ENCODE results near the gene PAAF1.
A peak's percentile ranks its signal among the peaks of the same experiment; 100 is the strongest.

Gene PAAF1

DNA sequence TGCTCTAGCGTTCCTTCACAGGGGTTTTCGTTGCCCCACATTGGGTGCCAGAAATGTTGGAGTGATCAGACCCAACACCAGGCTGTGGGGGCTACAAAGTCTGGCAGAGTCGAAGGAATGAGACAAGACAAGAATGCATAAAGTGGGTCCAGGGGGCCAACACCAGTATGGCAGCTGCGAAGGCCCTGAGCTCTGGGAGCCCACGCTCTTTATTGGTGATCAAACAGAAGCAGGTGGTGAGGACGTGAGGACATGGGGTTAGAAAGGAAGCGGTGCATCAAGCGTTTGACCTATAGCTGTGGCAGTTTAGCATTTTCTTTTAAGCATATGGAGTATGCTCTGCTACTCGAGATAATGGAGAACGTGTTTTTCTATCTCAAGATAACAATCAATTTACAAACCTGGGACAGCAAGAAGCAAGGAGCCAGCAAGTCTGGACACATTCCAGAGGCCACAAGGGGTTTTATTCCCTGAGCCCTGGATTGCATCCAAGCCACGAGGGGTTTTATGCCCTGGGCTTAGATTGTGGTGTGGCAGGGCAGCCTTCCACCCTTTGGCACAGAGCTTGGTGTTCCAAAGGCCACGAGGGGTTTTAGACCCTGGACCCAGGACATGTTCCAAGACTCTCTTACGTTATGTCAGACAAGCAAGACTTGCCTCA lies 70.1 kb downstream of the PAAF1 start:
- peak; percentile 48 for DNase-seq

DNA sequence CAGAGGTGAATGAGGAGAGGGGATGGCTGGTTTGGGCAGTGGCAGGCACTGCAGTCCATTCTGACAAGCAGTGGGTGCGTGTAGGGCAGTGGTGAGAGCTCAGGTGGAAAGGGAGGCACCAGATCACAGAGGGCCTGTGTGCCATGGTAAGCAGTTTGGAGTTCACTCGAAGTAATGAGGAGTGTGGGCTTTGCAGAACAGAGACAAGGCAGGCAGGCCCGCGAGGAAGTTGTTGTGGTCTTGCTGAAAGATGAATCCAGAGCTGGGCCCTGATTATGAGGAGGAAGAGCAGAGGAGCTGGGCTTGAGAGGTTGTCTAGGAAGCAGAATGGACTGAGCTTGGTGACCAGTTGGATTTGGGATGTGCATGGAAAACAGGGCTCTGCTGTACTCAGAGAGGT lies 72.4 kb downstream of the PAAF1 start:
- no peak for DNase-seq

DNA sequence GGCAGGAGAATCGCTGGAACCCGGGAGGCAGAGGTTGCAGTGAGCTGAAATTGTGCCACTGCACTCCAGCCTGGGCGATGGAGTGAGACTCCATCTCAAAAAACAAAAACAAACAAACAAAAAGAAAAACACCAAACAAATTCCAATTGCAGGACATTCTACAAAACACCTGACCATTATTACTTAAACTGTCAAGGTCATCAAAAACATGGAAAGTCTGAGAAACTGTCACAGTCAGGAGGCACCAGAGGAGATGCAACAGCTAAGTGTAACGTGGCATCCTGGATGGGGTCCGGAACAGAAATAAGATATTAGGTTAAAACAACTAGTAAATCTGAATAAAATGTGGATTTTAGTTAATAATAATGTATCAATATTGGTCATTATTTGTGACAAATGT lies 73.1 kb downstream of the PAAF1 start:
- DNase-seq = no peak

DNA sequence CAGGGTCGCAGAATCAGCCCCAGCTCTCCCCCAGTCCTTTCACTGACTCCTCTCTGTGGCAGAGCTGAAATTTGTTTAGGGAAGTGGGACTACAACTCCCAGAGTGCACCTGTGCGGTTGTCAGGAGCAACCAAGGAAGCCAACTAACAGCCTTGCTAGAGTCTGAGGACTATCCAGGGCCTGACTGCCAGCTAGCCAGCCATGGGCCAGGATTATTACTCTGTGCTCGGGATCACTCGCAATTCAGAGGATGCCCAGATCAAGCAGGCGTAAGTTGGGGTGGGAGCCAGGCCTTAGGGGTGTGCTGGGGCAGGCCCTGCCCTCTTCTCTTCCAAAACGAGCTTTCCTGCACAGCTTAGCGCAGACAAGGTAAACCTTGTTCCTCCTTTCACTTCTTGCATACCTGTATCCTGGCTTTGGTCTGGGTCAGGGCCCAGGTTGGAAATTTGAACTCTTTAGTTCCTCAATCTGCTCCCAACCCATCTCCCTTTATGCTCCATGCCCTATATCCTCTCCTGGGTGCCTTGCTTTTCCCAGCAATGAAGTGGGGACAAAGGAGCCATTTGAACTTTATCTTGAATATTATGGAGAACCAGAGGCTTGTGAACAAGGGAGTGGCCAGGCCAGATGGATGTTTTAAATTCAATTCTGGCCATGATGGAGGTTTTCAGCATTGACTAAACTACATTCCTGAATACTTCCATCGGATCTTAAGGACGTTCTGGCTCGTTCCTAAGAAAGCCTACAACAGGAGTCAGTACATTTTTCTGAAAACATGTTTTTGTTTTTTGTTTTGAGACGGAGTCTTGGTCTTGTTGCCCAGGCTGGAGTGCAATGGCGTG lies 74.3 kb downstream of the PAAF1 start, which contains the start of gene DNAJB13:
TSS of gene DNAJB13 (plus strand) at position 158 of the 842 bp plus-strand sequence. CDS start at position 202, 44 bp downstream.
- peak; percentile 47 for DNase-seq

DNA sequence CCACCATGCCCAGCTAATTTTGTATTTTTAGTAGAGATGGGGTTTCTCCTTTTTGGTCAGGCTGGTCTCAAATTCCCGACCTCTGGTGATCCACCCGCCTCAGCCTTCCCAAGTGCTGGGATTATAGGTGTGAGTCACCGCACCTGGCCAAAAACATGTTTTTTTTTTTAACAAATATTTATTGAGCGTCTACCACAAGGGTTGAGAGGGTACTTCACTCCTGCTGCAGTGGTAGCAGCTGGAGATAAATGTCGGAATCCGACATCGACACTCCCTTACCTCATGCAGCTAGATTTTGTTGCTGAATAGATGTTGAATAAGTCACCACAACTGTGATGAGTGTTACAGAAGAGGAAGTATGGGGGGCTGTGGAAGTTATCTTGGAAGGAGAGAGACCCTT lies 75.0 kb downstream of the PAAF1 start:
- peak; percentile 93 for DNase-seq

DNA sequence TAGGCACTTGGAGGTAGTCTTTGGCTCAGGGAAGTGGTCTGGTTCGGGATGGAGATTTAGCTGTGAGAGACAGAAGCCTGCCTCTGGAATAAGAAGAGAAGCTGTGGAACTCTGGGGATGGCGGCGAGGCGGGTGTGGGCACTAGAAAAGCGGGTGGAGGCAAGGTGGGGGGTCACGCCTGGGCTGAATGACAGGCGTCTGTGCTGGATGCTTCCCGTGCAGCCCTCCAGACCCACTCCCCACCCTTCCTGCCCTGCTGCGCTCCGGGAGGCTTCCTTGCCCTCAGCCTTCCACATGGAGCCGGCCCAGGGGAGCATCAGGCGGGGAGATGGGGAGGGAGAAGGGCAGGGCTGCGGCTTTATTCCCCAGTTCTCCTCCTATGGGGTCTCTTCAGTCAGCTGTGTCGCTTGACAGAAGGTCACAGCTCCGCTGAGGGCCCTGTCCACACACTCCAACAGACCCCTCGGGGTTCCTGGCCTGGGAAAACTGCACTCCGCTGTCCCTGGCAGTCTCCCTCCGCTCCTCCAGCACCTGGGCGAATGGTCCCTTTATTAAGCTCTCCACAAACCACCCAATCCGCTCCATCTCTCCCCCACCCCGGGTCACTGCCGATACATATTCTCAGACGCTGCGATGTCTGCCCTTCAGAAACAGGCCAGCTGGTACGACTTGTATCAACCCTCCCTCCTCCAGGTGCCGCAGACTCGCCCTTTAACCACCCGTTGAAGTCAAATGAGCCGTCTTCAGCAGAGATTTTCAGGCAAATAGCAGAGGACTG lies 80.3 kb downstream of the PAAF1 start:
- DNase-seq = peak; percentile 67

DNA sequence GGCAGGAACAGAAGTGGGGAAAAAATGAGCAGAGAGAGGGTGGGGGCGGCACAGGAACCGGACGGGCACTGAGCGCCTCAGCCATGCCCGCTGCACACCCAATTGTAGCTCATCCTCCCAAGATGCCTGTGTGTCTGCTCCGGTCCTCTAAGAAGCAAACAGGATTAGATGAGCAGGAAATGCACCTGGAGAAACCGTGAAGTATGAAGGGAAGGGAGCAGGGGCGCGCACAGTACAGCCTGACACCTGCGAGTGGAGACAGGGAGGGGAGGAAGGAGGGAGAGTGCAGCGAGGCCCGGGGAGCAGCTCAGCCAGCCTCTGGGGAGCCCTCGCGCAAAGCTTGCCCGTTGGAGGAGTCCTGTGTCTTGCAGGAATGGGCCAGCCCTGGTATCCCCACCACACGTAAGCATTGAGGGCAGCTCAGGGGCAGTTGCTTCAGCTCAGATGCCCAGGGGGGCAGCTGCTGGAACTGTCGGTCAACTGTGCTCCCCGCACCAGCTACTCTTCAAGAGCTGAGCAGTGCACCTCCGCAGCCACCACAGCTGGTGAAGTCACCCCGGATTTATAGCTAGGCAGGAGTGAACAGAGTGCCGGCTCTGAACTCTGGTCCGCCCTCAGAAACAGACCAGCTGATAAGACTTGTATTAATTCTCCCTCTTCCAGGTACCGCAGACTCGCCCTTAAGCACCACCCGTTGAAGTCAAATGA lies 81.0 kb downstream of the PAAF1 start:
- peak; percentile 57 for DNase-seq

DNA sequence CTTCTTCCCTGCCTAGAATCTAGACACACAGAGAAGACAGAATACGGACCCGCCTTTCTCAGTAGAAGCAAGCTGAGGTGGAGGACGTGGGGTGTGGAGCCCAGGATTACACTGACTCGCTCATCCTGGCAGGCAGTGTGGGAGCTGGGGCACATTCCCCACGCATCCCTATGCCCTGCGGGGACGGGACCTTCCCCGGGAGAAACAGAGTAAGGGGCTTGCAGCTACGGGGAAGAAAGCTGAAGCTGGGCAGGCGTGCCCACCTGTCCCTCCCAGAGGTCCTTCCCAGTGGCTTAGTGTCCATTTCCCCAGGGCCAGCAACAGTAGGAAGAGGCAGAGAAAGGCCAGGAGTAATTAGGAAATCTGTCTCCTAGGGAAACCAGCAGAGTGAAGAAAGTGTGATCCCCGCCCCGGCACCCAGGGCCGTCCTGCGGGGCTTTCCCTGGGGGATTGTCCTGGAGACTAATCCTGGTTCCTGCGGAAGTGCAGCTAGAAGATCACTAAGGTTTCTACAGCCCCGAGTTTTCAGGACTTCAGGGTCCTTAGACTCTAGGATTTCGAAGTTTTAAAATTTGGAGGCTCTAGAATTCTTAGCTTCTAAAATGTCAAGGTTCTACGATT lies 81.8 kb downstream of the PAAF1 start:
- no peak for DNase-seq

- DNase-seq = no peak
Measured at GRCh38 chr11:73961321-73961720, 84.5 kb downstream of the PAAF1 start.

DNA sequence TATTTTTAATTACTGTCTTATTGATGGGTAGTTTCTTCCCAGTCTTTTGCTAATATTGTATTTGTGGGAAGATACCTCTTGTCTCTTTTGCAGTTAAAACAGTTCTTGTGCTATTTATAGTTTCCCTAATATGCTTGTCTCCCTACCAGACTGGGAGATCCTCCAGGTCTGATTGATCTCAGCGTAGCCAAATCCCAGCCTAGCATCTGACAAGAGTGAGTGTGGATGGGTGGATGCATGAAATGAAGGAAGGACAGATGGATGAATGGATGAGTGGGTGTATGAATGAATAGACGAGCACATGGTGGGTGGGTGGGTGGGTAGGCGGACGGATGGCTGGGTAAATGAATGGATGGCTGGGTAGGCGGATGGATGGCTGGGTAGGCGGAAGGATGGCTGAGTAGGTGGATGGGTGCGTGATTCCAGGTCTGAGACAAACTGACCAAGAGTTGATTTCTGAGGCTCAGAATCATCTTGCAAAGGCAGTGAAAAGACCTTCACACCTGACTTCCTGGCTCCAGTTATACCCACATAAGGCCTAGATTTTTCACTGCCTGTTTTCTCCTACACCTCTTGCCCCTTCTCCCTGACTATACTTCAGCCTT lies 85.4 kb downstream of the PAAF1 start:
- DNase-seq = no peak

GRCh38 chr11:73963861-73964260 lies 87.1 kb downstream of the PAAF1 start:
- DNase-seq = no peak

GRCh38 chr11:73965076-73965763 lies 88.4 kb downstream of the PAAF1 start:
- no peak for DNase-seq

DNA sequence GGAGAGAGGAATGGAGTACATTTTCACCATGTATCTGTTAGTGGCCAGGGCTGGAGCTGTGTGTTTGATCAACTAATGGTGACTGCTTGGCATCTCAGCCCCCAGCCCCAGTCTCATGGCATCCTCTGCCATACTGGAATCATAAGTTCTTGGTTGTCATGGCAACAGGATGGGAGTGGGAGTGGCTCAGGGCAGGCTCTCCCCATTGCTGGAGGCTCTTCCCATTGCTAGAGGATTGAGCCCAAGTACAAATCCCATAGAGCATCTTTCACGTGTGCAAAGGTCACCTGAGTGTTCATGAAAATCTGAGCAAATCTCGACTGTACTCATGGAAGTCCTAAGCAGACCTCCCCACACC lies 88.9 kb downstream of the PAAF1 start:
- DNase-seq = no peak

- DNase-seq = no peak
Measured at GRCh38 chr11:73968356-73968966, 91.7 kb downstream of the PAAF1 start.

GRCh38 chr11:73969091-73969490 lies 92.3 kb downstream of the PAAF1 start:
- no peak for DNase-seq

- DNase-seq = no peak
Measured at GRCh38 chr11:73969991-73970800, 93.4 kb downstream of the PAAF1 start.

DNA sequence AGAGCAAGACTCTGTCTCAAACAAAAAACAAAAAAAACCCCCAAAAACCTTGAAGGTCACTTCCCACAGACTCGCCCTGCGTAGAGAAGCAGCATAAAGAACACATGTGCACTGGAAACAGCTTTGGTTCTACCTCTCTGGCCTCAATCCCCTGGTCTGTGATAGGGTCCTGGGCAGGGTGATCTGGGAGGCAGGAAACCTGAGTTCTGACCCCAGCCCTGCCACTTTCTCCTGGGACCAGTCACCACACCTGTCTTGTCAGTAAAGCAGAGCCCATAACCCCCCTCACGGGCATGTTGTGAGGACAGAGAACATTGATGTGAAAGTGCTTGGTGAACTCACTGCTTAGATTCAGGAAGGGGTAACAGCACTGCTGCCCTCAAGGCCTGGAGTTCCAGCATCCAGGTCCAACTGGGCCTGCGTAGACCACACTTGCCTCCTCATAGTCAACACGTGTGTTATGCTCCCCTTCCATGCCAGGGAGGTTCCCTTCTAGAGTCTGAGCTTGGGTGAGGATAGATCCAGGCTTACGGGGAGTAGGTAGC lies 94.4 kb downstream of the PAAF1 start:
- no peak for DNase-seq

- no peak for DNase-seq
Measured at GRCh38 chr11:73972187-73972586, 95.4 kb downstream of the PAAF1 start.

GRCh38 chr11:73972620-73973449 lies 96.0 kb downstream of the PAAF1 start:
- no peak for DNase-seq
